Measurements from ENCODE around the gene FUCA2. TPM values are rescaled to one million over a fixed set of nuclear protein-coding genes. Genes with fewer than 3 reads are reported as not detected.

The FUCA2 gene
- total and polyA plus RNA-seq, 2 of the 8 experiments (the other 6 are each of a cell fraction or from before 2014, with no cell fraction given): 24.2 to 47.2 TPM

GRCh38 chr6:143510991-143511891 lies at the start of gene FUCA2 (continued):
- no peak for TF ChIP-seq KDM5A (IDR thresholded peaks at IDR 0.05; ENCODE audit: low read length)
- TF ChIP-seq POLR2A (IDR thresholded peaks at IDR 0.05; ENCODE audit: control extremely low read depth in 1 of 2, low read depth in 2 of 2, low read length in 2 of 2): peak; percentile 91 to 98
- peak; percentile 78; the same call in 1 of the 2 replicates for TF ChIP-seq TBP (IDR thresholded peaks at IDR 0.05; ENCODE audit: low read depth, low read length)
- peak; percentile 27 for TF ChIP-seq TAF7 (optimal IDR thresholded peaks at IDR 0.05; ENCODE audit: borderline replicate concordance, low read depth, low read length)
- TF ChIP-seq BACH1 (IDR thresholded peaks at IDR 0.05; ENCODE audit: low read length): no peak
- 0 out of 3 replicates have a peak, but pooled peaks of 1 of the 2 experiments have one; percentile 40 for TF ChIP-seq EP300 (IDR thresholded peaks at IDR 0.05; ENCODE audit: borderline replicate concordance in 1 of 2, low read depth in 2 of 2, low read length in 2 of 2)
- TF ChIP-seq E2F6 (IDR thresholded peaks at IDR 0.05): peak; percentile 92
- no peak for TF ChIP-seq CHD1 (IDR thresholded peaks at IDR 0.05; ENCODE audit: low read depth, low read length)
- TF ChIP-seq FOSL1 (IDR thresholded peaks at IDR 0.05; ENCODE audit: insufficient read depth, low read depth, low read length): 0 out of 2 replicates have a peak, but pooled peaks have one; percentile 17
- no peak for TF ChIP-seq RFX5 (IDR thresholded peaks at IDR 0.05; ENCODE audit: borderline replicate concordance, low read depth, low read length)
- TF ChIP-seq JUND (IDR thresholded peaks at IDR 0.05; ENCODE audit: low read length): no peak

All from H1 (cell line).